Measurements from ENCODE around the gene ZNF595. TPM values are rescaled to one million over a fixed set of nuclear protein-coding genes. Genes with fewer than 3 reads are reported as not detected.
"Not testable (repeated sequence)": the region's sequence is repeated elsewhere in the genome, so short reads cannot be mapped to it uniquely, and the experiment has no call there.

ZNF595 gene
- total RNA-seq, 2 experiments from 2014 or later: 16.0 to 19.2 TPM

- H3K4me3 Mint-ChIP-seq; H3K36me3 Mint-ChIP-seq; POLR2A ChIA-PET; DNase-seq; H3K27ac Mint-ChIP-seq; H3K27me3 Mint-ChIP-seq; ATAC-seq (ENCODE audit: low read depth); H3K4me1 Mint-ChIP-seq; H3K9me3 Mint-ChIP-seq: not testable (repeated sequence)
Observed at GRCh38 chr4:38202-38601, 14.9 kb upstream of the ZNF595 start.

GRCh38 chr4:43375-43774, 9.7 kb upstream of the ZNF595 start:
- POLR2A ChIA-PET, H3K27ac Mint-ChIP-seq: not testable (repeated sequence)

GRCh38 chr4:51253-51652, 1.9 kb upstream of the ZNF595 start:
- DNase-seq; H3K4me1 Mint-ChIP-seq; H3K27me3 Mint-ChIP-seq; H3K27ac Mint-ChIP-seq; ATAC-seq (ENCODE audit: low read depth); H3K4me3 Mint-ChIP-seq; H3K9me3 Mint-ChIP-seq; H3K36me3 Mint-ChIP-seq: not testable (repeated sequence)
- POLR2A ChIA-PET: interaction anchor here (0.8 to 3.7 kb wide), 2 partner anchors 73 to 160 kb away, joined by 4 to 33 read pairs; partner anchors contain the start of gene ZNF718

More at GRCh38 chr4:43375-43774, 9.7 kb upstream of the ZNF595 start:
- DNase-seq; ATAC-seq (ENCODE audit: low read depth); H3K36me3 Mint-ChIP-seq; H3K27me3 Mint-ChIP-seq; H3K4me3 Mint-ChIP-seq; H3K4me1 Mint-ChIP-seq; H3K9me3 Mint-ChIP-seq: not testable (repeated sequence)

- H3K4me3 Mint-ChIP-seq, H3K36me3 Mint-ChIP-seq, H3K27me3 Mint-ChIP-seq, H3K27ac Mint-ChIP-seq, H3K4me1 Mint-ChIP-seq, H3K9me3 Mint-ChIP-seq: not testable (repeated sequence)
- ATAC-seq (ENCODE audit: low read depth): peak; percentile 53
- DNase-seq: peak; percentile 45
- POLR2A ChIA-PET: interaction anchor here (0.8 to 3.7 kb wide), 3 partner anchors 23 to 159 kb away, joined by 3 to 33 read pairs (median 4); partner anchors contain the start of gene ZNF718
Observed at GRCh38 chr4:51655-52277, 1.4 kb upstream of the ZNF595 start.

- POLR2A ChIA-PET: interaction anchor here (1.0 to 3.7 kb wide), 2 partner anchors 71 to 159 kb away, joined by 4 to 33 read pairs; partner anchors contain the start of gene ZNF718
- not testable (repeated sequence) for H3K9me3 Mint-ChIP-seq, H3K27me3 Mint-ChIP-seq, H3K4me3 Mint-ChIP-seq, H3K4me1 Mint-ChIP-seq, DNase-seq, H3K27ac Mint-ChIP-seq, H3K36me3 Mint-ChIP-seq
- peak; percentile 10 for ATAC-seq (ENCODE audit: low read depth)
Observed at GRCh38 chr4:53521-53920, 400 bp downstream of the ZNF595 start.

- peaks cover 16% of the 10 kb centered on the region for H3K36me3 Mint-ChIP-seq
- DNase-seq; H3K4me3 Mint-ChIP-seq; POLR2A ChIA-PET; H3K27ac Mint-ChIP-seq; ATAC-seq (ENCODE audit: low read depth); H3K27me3 Mint-ChIP-seq; H3K4me1 Mint-ChIP-seq: not testable (repeated sequence)
- H3K9me3 Mint-ChIP-seq: peaks cover 11% of the 10 kb centered on the region
Observed at GRCh38 chr4:64733-65132, 11.6 kb downstream of the ZNF595 start.

GRCh38 chr4:71830-72229, 18.7 kb downstream of the ZNF595 start:
- DNase-seq (no peak), ATAC-seq (ENCODE audit: low read depth) (no peak)
- H3K4me3 Mint-ChIP-seq: no peak overlapping the region
- H3K27ac Mint-ChIP-seq: no peak overlapping the region
- no peaks in the 10 kb centered on the region for H3K27me3 Mint-ChIP-seq
- POLR2A ChIA-PET: no interaction called here
- no peaks in the 10 kb centered on the region for H3K4me1 Mint-ChIP-seq
- H3K36me3 Mint-ChIP-seq: peaks cover 66% of the 10 kb centered on the region
- peaks cover 38% of the 10 kb centered on the region for H3K9me3 Mint-ChIP-seq

GRCh38 chr4:85951-86350, 32.8 kb downstream of the ZNF595 start:
- POLR2A ChIA-PET: no interaction called here
- DNase-seq: no peak
- H3K9me3 Mint-ChIP-seq: peaks cover 43% of the 10 kb centered on the region
- no peaks in the 10 kb centered on the region for H3K4me1 Mint-ChIP-seq
- ATAC-seq (ENCODE audit: low read depth): no peak
- H3K27ac Mint-ChIP-seq: no peak overlapping the region
- no peak overlapping the region for H3K4me3 Mint-ChIP-seq
- H3K36me3 Mint-ChIP-seq: peaks cover 52% of the 10 kb centered on the region
- no peaks in the 10 kb centered on the region for H3K27me3 Mint-ChIP-seq

GRCh38 chr4:86559-87324, 33.6 kb downstream of the ZNF595 start:
- H3K27me3 Mint-ChIP-seq; H3K4me3 Mint-ChIP-seq; H3K27ac Mint-ChIP-seq; DNase-seq; POLR2A ChIA-PET; ATAC-seq (ENCODE audit: low read depth); H3K4me1 Mint-ChIP-seq: not testable (repeated sequence)
- H3K36me3 Mint-ChIP-seq: peaks cover 51% of the 10 kb centered on the region
- H3K9me3 Mint-ChIP-seq: peaks cover 42% of the 10 kb centered on the region

GRCh38 chr4:98386-98785, 45.3 kb downstream of the ZNF595 start:
- H3K9me3 Mint-ChIP-seq: peaks cover 33% of the 10 kb centered on the region
- H3K27me3 Mint-ChIP-seq: no peaks in the 10 kb centered on the region
- ATAC-seq (ENCODE audit: low read depth): no peak
- no peak overlapping the region for H3K27ac Mint-ChIP-seq
- no peaks in the 10 kb centered on the region for H3K4me1 Mint-ChIP-seq
- no peak overlapping the region for H3K4me3 Mint-ChIP-seq
- H3K36me3 Mint-ChIP-seq: peaks cover 2% of the 10 kb centered on the region
- POLR2A ChIA-PET: no interaction called here
- DNase-seq: no peak

GRCh38 chr4:99863-100262, 46.7 kb downstream of the ZNF595 start:
- Mint-ChIP-seq H3K27ac (no peak overlapping the region), H3K9me3 (peaks cover 26% of the 10 kb centered on the region), H3K4me3 (no peak overlapping the region), H3K27me3 (no peaks in the 10 kb centered on the region), H3K4me1 (no peaks in the 10 kb centered on the region), H3K36me3 (peaks cover 3% of the 10 kb centered on the region)
- ATAC-seq (ENCODE audit: low read depth) (no peak), DNase-seq (no peak)
- POLR2A ChIA-PET: no interaction called here

- Mint-ChIP-seq H3K4me3 (no peak overlapping the region), H3K27ac (no peak overlapping the region), H3K4me1 (no peaks in the 10 kb centered on the region), H3K36me3 (peaks cover 27% of the 10 kb centered on the region), H3K27me3 (peaks cover 37% of the 10 kb centered on the region), H3K9me3 (peaks cover 48% of the 10 kb centered on the region)
- ATAC-seq (ENCODE audit: low read depth) (no peak), DNase-seq (no peak)
- POLR2A ChIA-PET: no interaction called here
Observed at GRCh38 chr4:107083-107443, 53.9 kb downstream of the ZNF595 start.

- no peak for ATAC-seq (ENCODE audit: low read depth)
- no peaks in the 10 kb centered on the region for H3K4me1 Mint-ChIP-seq
- no peak overlapping the region for H3K4me3 Mint-ChIP-seq
- DNase-seq: no peak
- H3K27me3 Mint-ChIP-seq: peaks cover 37% of the 10 kb centered on the region
- peaks cover 46% of the 10 kb centered on the region for H3K9me3 Mint-ChIP-seq
- H3K36me3 Mint-ChIP-seq: peaks cover 27% of the 10 kb centered on the region
- POLR2A ChIA-PET: no interaction called here
- H3K27ac Mint-ChIP-seq: no peak overlapping the region
Observed at GRCh38 chr4:107444-108429, 54.6 kb downstream of the ZNF595 start.

Measured in activated naive CD8-positive, alpha-beta T cell treated with anti-CD3 and anti-CD28 coated beads, Interleukin-2, amount 10 ng/mL, durations not matched to agents 7 days and 5 days (primary cell).